Upper lobe of left lung (tissue), 4 donors: ENCODE data around the gene CUX1.

Source experiments
- CTCF ChIP-seq, 6 experiments: fragments of 450-650 bp in 4 of 6; fragments of 200-600 bp in 2 of 6; sonication (generic) in 2 of 6; IDR thresholded peaks; one replicate each; pipeline ENCODE4 v1.5.1; 2016 to 2019; ENCODE audit warnings: antibody characterized with exemption in 6 of 6
- POLR2A ChIP-seq, 4 donors: fragments of 450-650 bp; IDR thresholded peaks; one replicate each; pipeline ENCODE4 v1.5.1; 2016 to 2017; ENCODE audit warnings: antibody characterized with exemption in 4 of 4, mild to moderate bottlenecking in 2 of 4
- POLR2AphosphoS5 ChIP-seq, 2 donors: sonication (generic); formaldehyde crosslinking; IDR thresholded peaks; one replicate each; pipeline ENCODE4 v1.5.1; 2017; ENCODE audit warnings: antibody characterized with exemption in 2 of 2

DNA sequence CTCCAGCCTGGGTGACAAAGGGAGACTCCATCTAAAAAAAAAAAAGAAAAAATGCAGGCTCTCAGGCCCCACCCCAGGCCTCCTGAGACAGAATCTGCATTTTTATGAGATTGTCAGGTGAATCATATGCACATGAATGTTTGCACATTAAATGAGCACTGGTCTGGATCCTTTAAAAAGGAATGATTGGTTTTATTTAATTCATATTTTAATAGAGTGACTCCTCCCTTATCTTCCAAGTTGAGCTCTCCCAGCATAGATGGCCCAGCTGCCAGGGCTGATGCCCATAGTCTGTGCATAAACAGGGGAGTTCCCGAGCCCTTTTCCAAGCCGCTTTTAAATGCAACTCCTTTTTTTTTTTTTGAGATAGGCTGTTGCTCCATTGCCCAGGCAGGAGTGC is 28.5 kb downstream of the CUX1 start:
- TF ChIP-seq CTCF (IDR thresholded peaks at IDR 0.05) (no peak), POLR2A (IDR thresholded peaks at IDR 0.05) (no peak), POLR2AphosphoS5 (IDR thresholded peaks at IDR 0.05) (no peak)
